Endothelial cell of umbilical vein (primary cell): ENCODE data around the gene FCN2.

Experiments used
- POLR2A ChIP-seq: IDR thresholded peaks from 2 replicates; pipeline ENCODE4 v1.6.1; 2012; ENCODE audit warnings: low read depth, mild to moderate bottlenecking, control low read depth, low read length
- POLR2AphosphoS5 ChIP-seq: IDR thresholded peaks from 2 replicates; pipeline ENCODE4 v1.6.1; 2012; ENCODE audit warnings: low read depth, mild to moderate bottlenecking, control low read depth, low read length, moderate library complexity; ENCODE audit not compliant: insufficient read depth
- TF ChIP-seq, protein P1 (sequence below), 2 donors: IDR thresholded peaks; 1 replicate in 1 of 2; 2 replicates in 1 of 2; pipeline ENCODE4 v1.5.1; 2011; ENCODE audit warnings: low read length in 2 of 2, mild to moderate bottlenecking in 2 of 2, moderate library complexity in 2 of 2, control low read depth in 1 of 2, inconsistent platforms in 1 of 2, low read depth in 1 of 2; ENCODE audit not compliant: insufficient read depth in 1 of 2; ENCODE audit errors: extremely low read depth in 1 of 2
- TF ChIP-seq, protein P2 (sequence below): IDR thresholded peaks from 2 replicates; pipeline ENCODE4 v1.6.1; 2011; ENCODE audit not compliant: insufficient read depth, insufficient read length

DNA sequence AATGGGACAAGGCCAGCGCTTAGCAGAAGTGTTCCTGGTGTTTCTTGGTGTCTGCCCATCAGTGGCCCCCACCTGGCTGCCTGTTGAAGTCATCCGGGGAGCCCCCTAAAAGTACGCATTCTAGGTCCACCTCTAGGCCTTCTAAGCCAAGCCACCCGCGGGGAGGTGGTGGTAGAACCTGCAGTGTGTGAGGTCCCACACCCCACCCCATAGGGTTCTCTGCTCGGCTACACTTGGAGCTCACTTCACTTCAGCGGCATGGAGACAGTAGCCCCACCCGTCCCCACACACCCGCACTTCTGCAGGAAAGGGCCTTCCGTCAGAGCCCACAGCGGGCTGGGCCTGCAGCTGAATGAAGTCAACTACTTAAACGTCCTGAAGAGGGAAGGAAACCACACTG lies 29.6 kb upstream of the FCN2 start:
- TF ChIP-seq, protein P1, sequence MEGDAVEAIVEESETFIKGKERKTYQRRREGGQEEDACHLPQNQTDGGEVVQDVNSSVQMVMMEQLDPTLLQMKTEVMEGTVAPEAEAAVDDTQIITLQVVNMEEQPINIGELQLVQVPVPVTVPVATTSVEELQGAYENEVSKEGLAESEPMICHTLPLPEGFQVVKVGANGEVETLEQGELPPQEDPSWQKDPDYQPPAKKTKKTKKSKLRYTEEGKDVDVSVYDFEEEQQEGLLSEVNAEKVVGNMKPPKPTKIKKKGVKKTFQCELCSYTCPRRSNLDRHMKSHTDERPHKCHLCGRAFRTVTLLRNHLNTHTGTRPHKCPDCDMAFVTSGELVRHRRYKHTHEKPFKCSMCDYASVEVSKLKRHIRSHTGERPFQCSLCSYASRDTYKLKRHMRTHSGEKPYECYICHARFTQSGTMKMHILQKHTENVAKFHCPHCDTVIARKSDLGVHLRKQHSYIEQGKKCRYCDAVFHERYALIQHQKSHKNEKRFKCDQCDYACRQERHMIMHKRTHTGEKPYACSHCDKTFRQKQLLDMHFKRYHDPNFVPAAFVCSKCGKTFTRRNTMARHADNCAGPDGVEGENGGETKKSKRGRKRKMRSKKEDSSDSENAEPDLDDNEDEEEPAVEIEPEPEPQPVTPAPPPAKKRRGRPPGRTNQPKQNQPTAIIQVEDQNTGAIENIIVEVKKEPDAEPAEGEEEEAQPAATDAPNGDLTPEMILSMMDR (IDR thresholded peaks at IDR 0.05; ENCODE audit: extremely low read depth in 1 of 2, insufficient read depth in 1 of 2, low read depth in 1 of 2, low read length in 2 of 2) = no peak
- TF ChIP-seq POLR2A (no peak), POLR2AphosphoS5 (no peak)
- TF ChIP-seq, protein P2, sequence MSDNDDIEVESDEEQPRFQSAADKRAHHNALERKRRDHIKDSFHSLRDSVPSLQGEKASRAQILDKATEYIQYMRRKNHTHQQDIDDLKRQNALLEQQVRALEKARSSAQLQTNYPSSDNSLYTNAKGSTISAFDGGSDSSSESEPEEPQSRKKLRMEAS = no peak
